ENCODE data around the gene TMEM204.

TMEM204 gene

GRCh38 chr16:1561266-1561665 is 27.8 kb downstream of the TMEM204 start:
- Histone ChIP-seq H3K27ac (ENCODE audit: low read depth, low read length) (no peak overlapping the region), H3K4me1 (ENCODE audit: control insufficient read depth, insufficient read depth, low read length, unreplicated experiment) (no peaks in the 10 kb centered on the region), H3K27me3 (ENCODE audit: insufficient read depth, low read length) (no peaks in the 10 kb centered on the region), H3K79me2 (ENCODE audit: control insufficient read depth, insufficient read depth, low read length, unreplicated experiment) (no peaks in the 10 kb centered on the region), H3K36me3 (ENCODE audit: insufficient read depth, low read length) (no peaks in the 10 kb centered on the region), H3K4me3 (ENCODE audit: low read depth, low read length) (no peak overlapping the region), H2AFZ (ENCODE audit: low read length, unreplicated experiment) (no peak overlapping the region)

DNA sequence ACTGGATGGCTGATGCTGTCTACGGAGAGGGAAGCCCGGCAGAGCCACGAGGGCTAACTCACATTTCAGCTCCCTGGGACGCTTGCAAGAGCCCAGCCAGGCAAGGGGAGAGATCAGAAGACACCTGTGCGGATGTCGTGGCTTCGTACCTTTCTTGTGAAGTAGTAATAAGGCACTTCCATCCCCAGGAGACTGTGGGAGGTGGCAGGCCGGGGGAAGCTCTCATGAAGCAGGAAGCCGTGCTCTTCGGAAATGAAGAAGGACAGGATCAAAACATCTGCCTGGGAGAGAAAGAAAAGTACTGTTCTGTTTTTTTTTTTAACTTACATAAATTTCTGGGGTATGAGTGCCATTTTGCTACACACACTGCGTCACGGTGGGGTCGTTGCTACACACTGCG is 28.4 kb downstream of the TMEM204 start:
- no peaks in the 10 kb centered on the region for H3K4me1 ChIP-seq (ENCODE audit: control insufficient read depth, insufficient read depth, low read length, unreplicated experiment)
- no peak overlapping the region for H3K4me3 ChIP-seq (ENCODE audit: low read depth, low read length)
- no peaks in the 10 kb centered on the region for H3K27me3 ChIP-seq (ENCODE audit: insufficient read depth, low read length)
- H3K36me3 ChIP-seq (ENCODE audit: insufficient read depth, low read length): no peaks in the 10 kb centered on the region
- H2AFZ ChIP-seq (ENCODE audit: low read length, unreplicated experiment): no peak overlapping the region
- H3K27ac ChIP-seq (ENCODE audit: low read depth, low read length): no peak overlapping the region
- H3K79me2 ChIP-seq (ENCODE audit: control insufficient read depth, insufficient read depth, low read length, unreplicated experiment): no peaks in the 10 kb centered on the region

GRCh38 chr16:1563786-1564185 is 30.3 kb downstream of the TMEM204 start:
- Histone ChIP-seq H3K79me2 (ENCODE audit: control insufficient read depth, insufficient read depth, low read length, unreplicated experiment) (no peaks in the 10 kb centered on the region), H3K4me3 (ENCODE audit: low read depth, low read length) (no peak overlapping the region), H3K4me1 (ENCODE audit: control insufficient read depth, insufficient read depth, low read length, unreplicated experiment) (no peaks in the 10 kb centered on the region), H3K27me3 (ENCODE audit: insufficient read depth, low read length) (no peaks in the 10 kb centered on the region), H3K36me3 (ENCODE audit: insufficient read depth, low read length) (no peaks in the 10 kb centered on the region), H3K27ac (ENCODE audit: low read depth, low read length) (no peak overlapping the region), H2AFZ (ENCODE audit: low read length, unreplicated experiment) (no peak overlapping the region)

GRCh38 chr16:1564325-1564724 is 30.9 kb downstream of the TMEM204 start:
- no peaks in the 10 kb centered on the region for H3K4me1 ChIP-seq (ENCODE audit: control insufficient read depth, insufficient read depth, low read length, unreplicated experiment)
- H3K36me3 ChIP-seq (ENCODE audit: insufficient read depth, low read length): no peaks in the 10 kb centered on the region
- H3K79me2 ChIP-seq (ENCODE audit: control insufficient read depth, insufficient read depth, low read length, unreplicated experiment): no peaks in the 10 kb centered on the region
- no peak overlapping the region for H2AFZ ChIP-seq (ENCODE audit: low read length, unreplicated experiment)
- no peak overlapping the region for H3K4me3 ChIP-seq (ENCODE audit: low read depth, low read length)
- H3K27ac ChIP-seq (ENCODE audit: low read depth, low read length): no peak overlapping the region
- no peaks in the 10 kb centered on the region for H3K27me3 ChIP-seq (ENCODE audit: insufficient read depth, low read length)

- Histone ChIP-seq H3K79me2 (ENCODE audit: control insufficient read depth, insufficient read depth, low read length, unreplicated experiment) (no peaks in the 10 kb centered on the region), H3K4me3 (ENCODE audit: low read depth, low read length) (no peak overlapping the region), H2AFZ (ENCODE audit: low read length, unreplicated experiment) (no peak overlapping the region), H3K36me3 (ENCODE audit: insufficient read depth, low read length) (no peaks in the 10 kb centered on the region), H3K27ac (ENCODE audit: low read depth, low read length) (no peak overlapping the region), H3K4me1 (ENCODE audit: control insufficient read depth, insufficient read depth, low read length, unreplicated experiment) (no peaks in the 10 kb centered on the region), H3K27me3 (ENCODE audit: insufficient read depth, low read length) (no peaks in the 10 kb centered on the region)
Measured at GRCh38 chr16:1565083-1565805, 31.8 kb downstream of the TMEM204 start.

DNA sequence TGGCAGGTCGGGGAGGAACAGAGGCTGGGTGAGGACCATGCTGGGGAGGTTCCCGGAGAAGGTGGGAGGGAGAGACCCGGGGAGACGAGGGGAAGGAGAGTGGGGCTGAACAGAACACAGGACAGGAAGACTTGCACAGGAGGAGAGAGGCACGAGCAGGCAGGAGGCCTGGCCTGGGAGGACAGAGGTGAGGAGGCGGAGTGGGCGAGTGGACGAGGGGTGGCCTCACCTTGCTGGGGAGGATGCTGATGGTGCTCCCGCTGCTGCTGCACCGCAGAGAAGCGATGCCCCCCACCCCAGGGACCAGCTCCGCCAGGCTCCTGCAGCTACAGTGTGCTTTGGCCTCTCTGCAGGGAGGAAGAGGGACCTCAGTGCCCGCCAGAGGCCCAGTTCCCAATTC is 34.5 kb downstream of the TMEM204 start:
- no peaks in the 10 kb centered on the region for H3K4me1 ChIP-seq (ENCODE audit: control insufficient read depth, insufficient read depth, low read length, unreplicated experiment)
- no peak overlapping the region for H2AFZ ChIP-seq (ENCODE audit: low read length, unreplicated experiment)
- H3K27ac ChIP-seq (ENCODE audit: low read depth, low read length): no peak overlapping the region
- H3K36me3 ChIP-seq (ENCODE audit: insufficient read depth, low read length): no peaks in the 10 kb centered on the region
- no peaks in the 10 kb centered on the region for H3K79me2 ChIP-seq (ENCODE audit: control insufficient read depth, insufficient read depth, low read length, unreplicated experiment)
- H3K4me3 ChIP-seq (ENCODE audit: low read depth, low read length): no peak overlapping the region
- no peaks in the 10 kb centered on the region for H3K27me3 ChIP-seq (ENCODE audit: insufficient read depth, low read length)

GRCh38 chr16:1571012-1571671 is 37.7 kb downstream of the TMEM204 start:
- Histone ChIP-seq H3K4me1 (ENCODE audit: control insufficient read depth, insufficient read depth, low read length, unreplicated experiment) (no peaks in the 10 kb centered on the region), H3K27me3 (ENCODE audit: insufficient read depth, low read length) (no peaks in the 10 kb centered on the region), H3K79me2 (ENCODE audit: control insufficient read depth, insufficient read depth, low read length, unreplicated experiment) (no peaks in the 10 kb centered on the region), H3K27ac (ENCODE audit: low read depth, low read length) (no peak overlapping the region), H3K4me3 (ENCODE audit: low read depth, low read length) (no peak overlapping the region), H2AFZ (ENCODE audit: low read length, unreplicated experiment) (no peak overlapping the region), H3K36me3 (ENCODE audit: insufficient read depth, low read length) (no peaks in the 10 kb centered on the region)

- no peaks in the 10 kb centered on the region for H3K27me3 ChIP-seq (ENCODE audit: insufficient read depth, low read length)
- H2AFZ ChIP-seq (ENCODE audit: low read length, unreplicated experiment): no peak overlapping the region
- H3K4me3 ChIP-seq (ENCODE audit: low read depth, low read length): no peak overlapping the region
- no peaks in the 10 kb centered on the region for H3K79me2 ChIP-seq (ENCODE audit: control insufficient read depth, insufficient read depth, low read length, unreplicated experiment)
- no peaks in the 10 kb centered on the region for H3K36me3 ChIP-seq (ENCODE audit: insufficient read depth, low read length)
- H3K27ac ChIP-seq (ENCODE audit: low read depth, low read length): no peak overlapping the region
- H3K4me1 ChIP-seq (ENCODE audit: control insufficient read depth, insufficient read depth, low read length, unreplicated experiment): no peaks in the 10 kb centered on the region
Measured at GRCh38 chr16:1572673-1573072, 39.2 kb downstream of the TMEM204 start.

DNA sequence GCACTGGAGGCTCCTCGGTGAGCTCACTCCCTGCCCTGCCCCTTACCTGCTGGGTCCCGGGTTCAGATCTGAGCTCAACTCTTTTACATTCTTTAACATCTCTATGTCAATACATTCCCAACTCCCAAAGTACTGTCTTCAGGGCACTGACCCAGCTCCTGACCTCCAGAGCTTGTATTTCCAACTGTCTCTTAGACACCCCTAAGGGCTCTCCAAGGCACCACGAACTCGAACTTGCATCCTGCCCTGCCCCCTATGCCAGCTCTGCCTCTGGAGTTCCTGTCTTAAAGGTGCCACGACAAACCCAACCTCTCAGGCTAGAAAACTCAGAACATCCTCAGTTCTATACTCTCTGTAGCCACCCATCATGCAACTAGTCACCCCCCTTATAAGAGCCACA is 39.8 kb downstream of the TMEM204 start:
- H3K79me2 ChIP-seq (ENCODE audit: control insufficient read depth, insufficient read depth, low read length, unreplicated experiment): no peaks in the 10 kb centered on the region
- no peaks in the 10 kb centered on the region for H3K36me3 ChIP-seq (ENCODE audit: insufficient read depth, low read length)
- no peaks in the 10 kb centered on the region for H3K27me3 ChIP-seq (ENCODE audit: insufficient read depth, low read length)
- H2AFZ ChIP-seq (ENCODE audit: low read length, unreplicated experiment): no peak overlapping the region
- H3K4me3 ChIP-seq (ENCODE audit: low read depth, low read length): no peak overlapping the region
- H3K4me1 ChIP-seq (ENCODE audit: control insufficient read depth, insufficient read depth, low read length, unreplicated experiment): no peaks in the 10 kb centered on the region
- no peak overlapping the region for H3K27ac ChIP-seq (ENCODE audit: low read depth, low read length)

GRCh38 chr16:1575578-1575977 is 42.1 kb downstream of the TMEM204 start:
- no peaks in the 10 kb centered on the region for H3K36me3 ChIP-seq (ENCODE audit: insufficient read depth, low read length)
- no peaks in the 10 kb centered on the region for H3K27me3 ChIP-seq (ENCODE audit: insufficient read depth, low read length)
- no peaks in the 10 kb centered on the region for H3K4me1 ChIP-seq (ENCODE audit: control insufficient read depth, insufficient read depth, low read length, unreplicated experiment)
- H3K79me2 ChIP-seq (ENCODE audit: control insufficient read depth, insufficient read depth, low read length, unreplicated experiment): no peaks in the 10 kb centered on the region
- no peak overlapping the region for H2AFZ ChIP-seq (ENCODE audit: low read length, unreplicated experiment)
- no peak overlapping the region for H3K4me3 ChIP-seq (ENCODE audit: low read depth, low read length)
- H3K27ac ChIP-seq (ENCODE audit: low read depth, low read length): no peak overlapping the region

GRCh38 chr16:1579214-1579613 is 45.7 kb downstream of the TMEM204 start:
- Histone ChIP-seq H3K36me3 (ENCODE audit: insufficient read depth, low read length) (no peaks in the 10 kb centered on the region), H3K4me3 (ENCODE audit: low read depth, low read length) (no peak overlapping the region), H3K79me2 (ENCODE audit: control insufficient read depth, insufficient read depth, low read length, unreplicated experiment) (no peaks in the 10 kb centered on the region), H2AFZ (ENCODE audit: low read length, unreplicated experiment) (no peak overlapping the region), H3K27ac (ENCODE audit: low read depth, low read length) (no peak overlapping the region), H3K4me1 (ENCODE audit: control insufficient read depth, insufficient read depth, low read length, unreplicated experiment) (no peaks in the 10 kb centered on the region), H3K27me3 (ENCODE audit: insufficient read depth, low read length) (no peaks in the 10 kb centered on the region)

Data from ACC112 (cell line).